Vagina (tissue), 2 donors: ENCODE data around the gene GADD45B.

ENCODE experiments used
- POLR2A ChIP-seq, 2 donors: fragments of 450-650 bp; IDR thresholded peaks; one replicate each; pipeline ENCODE4 v1.6.1; 2017; ENCODE audit warnings: antibody characterized with exemption in 2 of 2, mild to moderate bottlenecking in 2 of 2, moderate library complexity in 2 of 2
- POLR2AphosphoS5 ChIP-seq, 2 donors: sonication (generic); formaldehyde crosslinking; IDR thresholded peaks; one replicate each; pipeline ENCODE4 v1.9.0; 2017; ENCODE audit warnings: antibody characterized with exemption in 2 of 2, mild to moderate bottlenecking in 2 of 2, low read depth in 1 of 2; ENCODE audit not compliant: insufficient read depth in 1 of 2
- TF ChIP-seq, protein P1 (sequence below), 3 experiments: fragments of 450-650 bp in 2 of 3; fragments of 200-600 bp in 1 of 3; sonication (generic) in 1 of 3; IDR thresholded peaks; one replicate each; pipeline ENCODE4 v1.5.1; 2017 to 2019; ENCODE audit warnings: antibody characterized with exemption in 3 of 3, mild to moderate bottlenecking in 2 of 3, moderate library complexity in 2 of 3

DNA sequence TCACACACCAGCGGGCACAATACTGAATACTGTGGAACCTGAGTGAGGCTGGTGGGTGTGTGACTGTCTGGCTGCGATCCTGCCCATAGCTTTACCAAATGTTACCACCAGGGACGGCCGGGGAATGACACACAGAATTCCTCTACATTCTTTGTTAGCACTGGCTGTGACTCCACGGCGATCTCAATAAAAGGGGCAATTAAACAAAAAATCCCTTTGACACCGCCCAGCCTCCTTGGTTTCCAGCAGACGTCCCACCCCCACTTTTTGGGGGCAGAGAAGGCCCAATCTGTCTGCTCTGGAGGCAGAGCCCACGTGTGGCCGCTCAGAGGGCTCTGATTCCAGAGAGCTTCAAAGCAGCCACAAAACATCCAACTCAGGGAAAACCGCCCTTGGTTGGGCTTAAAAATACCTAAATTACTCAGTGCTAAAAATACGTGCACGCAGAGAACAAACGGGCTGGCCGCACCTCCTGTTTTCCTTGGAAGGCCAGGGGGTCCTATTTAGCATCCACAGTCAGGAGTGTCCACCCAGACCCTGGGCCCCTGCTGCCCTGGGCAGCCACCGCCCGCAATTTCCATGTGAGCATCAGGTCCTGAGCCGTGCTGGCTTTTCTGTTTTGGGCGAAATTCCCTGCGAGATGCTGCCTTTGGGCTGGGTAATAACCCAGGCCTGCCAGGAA lies 47.8 kb downstream of the GADD45B start:
- TF ChIP-seq, protein P1, sequence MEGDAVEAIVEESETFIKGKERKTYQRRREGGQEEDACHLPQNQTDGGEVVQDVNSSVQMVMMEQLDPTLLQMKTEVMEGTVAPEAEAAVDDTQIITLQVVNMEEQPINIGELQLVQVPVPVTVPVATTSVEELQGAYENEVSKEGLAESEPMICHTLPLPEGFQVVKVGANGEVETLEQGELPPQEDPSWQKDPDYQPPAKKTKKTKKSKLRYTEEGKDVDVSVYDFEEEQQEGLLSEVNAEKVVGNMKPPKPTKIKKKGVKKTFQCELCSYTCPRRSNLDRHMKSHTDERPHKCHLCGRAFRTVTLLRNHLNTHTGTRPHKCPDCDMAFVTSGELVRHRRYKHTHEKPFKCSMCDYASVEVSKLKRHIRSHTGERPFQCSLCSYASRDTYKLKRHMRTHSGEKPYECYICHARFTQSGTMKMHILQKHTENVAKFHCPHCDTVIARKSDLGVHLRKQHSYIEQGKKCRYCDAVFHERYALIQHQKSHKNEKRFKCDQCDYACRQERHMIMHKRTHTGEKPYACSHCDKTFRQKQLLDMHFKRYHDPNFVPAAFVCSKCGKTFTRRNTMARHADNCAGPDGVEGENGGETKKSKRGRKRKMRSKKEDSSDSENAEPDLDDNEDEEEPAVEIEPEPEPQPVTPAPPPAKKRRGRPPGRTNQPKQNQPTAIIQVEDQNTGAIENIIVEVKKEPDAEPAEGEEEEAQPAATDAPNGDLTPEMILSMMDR (IDR thresholded peaks at IDR 0.05) = no peak
- no peak for TF ChIP-seq POLR2AphosphoS5 (IDR thresholded peaks at IDR 0.05; ENCODE audit: insufficient read depth in 1 of 2, low read depth in 1 of 2)
- TF ChIP-seq POLR2A (IDR thresholded peaks at IDR 0.05) = no peak
